GM15510 (cell line): ENCODE measurements around the gene PPP1R37.

Experiments
- POLR2A ChIP-seq: IDR thresholded peaks from 3 replicates; pipeline ENCODE4 v1.6.1; 2011; ENCODE audit warnings: borderline replicate concordance; ENCODE audit not compliant: insufficient read length; ENCODE audit errors: extremely low read depth

PPP1R37 gene

GRCh38 chr19:45076851-45077730 lies 15.9 kb upstream of the PPP1R37 start:
- no peak for TF ChIP-seq POLR2A

GRCh38 chr19:45078390-45079062 lies 14.5 kb upstream of the PPP1R37 start:
- TF ChIP-seq POLR2A: no peak

- peak; percentile 69 for TF ChIP-seq POLR2A
Observed at GRCh38 chr19:45079063-45079910, 13.7 kb upstream of the PPP1R37 start, which contains the start of gene GEMIN7. GEMIN7 (plus strand) TSS chr19:45079260; CDS start chr19:45090115, 10,855 bp downstream.

GRCh38 chr19:45079911-45080370 lies 13.0 kb upstream of the PPP1R37 start:
- TF ChIP-seq POLR2A: no peak

- no peak for TF ChIP-seq POLR2A
Observed at GRCh38 chr19:45082170-45082569, 10.8 kb upstream of the PPP1R37 start.

GRCh38 chr19:45086480-45086879 lies 6.5 kb upstream of the PPP1R37 start:
- TF ChIP-seq POLR2A: no peak

- TF ChIP-seq POLR2A: no peak
Observed at GRCh38 chr19:45087531-45087930, 5.4 kb upstream of the PPP1R37 start.

- TF ChIP-seq POLR2A: no peak
Observed at GRCh38 chr19:45090034-45090433, 2.9 kb upstream of the PPP1R37 start.

- no peak for TF ChIP-seq POLR2A
Observed at GRCh38 chr19:45090606-45091005, 2.4 kb upstream of the PPP1R37 start.

- TF ChIP-seq POLR2A: peak; percentile 60
Observed at GRCh38 chr19:45091031-45091923, 1.7 kb upstream of the PPP1R37 start.

GRCh38 chr19:45094137-45094536 lies 1.2 kb downstream of the PPP1R37 start:
- no peak for TF ChIP-seq POLR2A

GRCh38 chr19:45094707-45095106 lies 1.7 kb downstream of the PPP1R37 start:
- TF ChIP-seq POLR2A: no peak

GRCh38 chr19:45095496-45096413 lies 2.8 kb downstream of the PPP1R37 start:
- no peak for TF ChIP-seq POLR2A

- TF ChIP-seq POLR2A: no peak
Observed at GRCh38 chr19:45096700-45097099, 3.7 kb downstream of the PPP1R37 start.

GRCh38 chr19:45097450-45097775 lies 4.4 kb downstream of the PPP1R37 start:
- no peak for TF ChIP-seq POLR2A
